22Rv1 (cell line): ENCODE data around the gene MED28.

Experiments used
- CTCF ChIP-seq: fragments of 450-650 bp; IDR thresholded peaks from 2 replicates; pipeline ENCODE4 v1.5.1; 2017; ENCODE audit warnings: mild to moderate bottlenecking
- ZFX ChIP-seq: fragments of 450-650 bp; IDR thresholded peaks from 2 replicates; pipeline ENCODE4 v1.6.1; 2017; ENCODE audit warnings: antibody characterized with exemption, borderline replicate concordance

GRCh38 chr4:17587094-17587822, 27.2 kb upstream of the MED28 start:
- TF ChIP-seq CTCF (no peak), ZFX (no peak)
